Ecto neural progenitor cell (in vitro differentiated cells): ENCODE data around the gene ZKSCAN4.

Experiments
- DNase-seq: peaks from one replicate; pipeline ENCODE4 v3.0.0-alpha.2; 2018; ENCODE audit warnings: low spot score

The ZKSCAN4 gene

DNA sequence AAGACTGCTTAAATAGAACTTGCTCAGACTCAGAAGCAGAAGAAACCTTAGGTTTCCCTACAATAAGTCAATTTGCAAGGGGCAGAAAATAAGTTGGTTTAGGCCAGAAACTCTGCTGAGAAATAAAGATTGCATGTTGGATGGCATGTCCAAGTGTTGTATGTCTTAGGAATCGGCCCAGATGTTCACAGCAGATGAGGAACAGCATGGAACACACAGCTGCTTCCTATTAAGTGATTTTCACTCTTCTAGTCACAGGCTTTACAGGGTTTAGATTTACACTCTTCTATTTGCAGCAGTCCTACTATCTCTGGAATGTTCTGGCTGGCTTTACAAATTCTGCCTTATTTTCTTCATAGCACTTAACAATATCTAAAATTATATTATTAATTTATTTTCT lies 3.2 kb downstream of the ZKSCAN4 start:
- DNase-seq: no peak

DNA sequence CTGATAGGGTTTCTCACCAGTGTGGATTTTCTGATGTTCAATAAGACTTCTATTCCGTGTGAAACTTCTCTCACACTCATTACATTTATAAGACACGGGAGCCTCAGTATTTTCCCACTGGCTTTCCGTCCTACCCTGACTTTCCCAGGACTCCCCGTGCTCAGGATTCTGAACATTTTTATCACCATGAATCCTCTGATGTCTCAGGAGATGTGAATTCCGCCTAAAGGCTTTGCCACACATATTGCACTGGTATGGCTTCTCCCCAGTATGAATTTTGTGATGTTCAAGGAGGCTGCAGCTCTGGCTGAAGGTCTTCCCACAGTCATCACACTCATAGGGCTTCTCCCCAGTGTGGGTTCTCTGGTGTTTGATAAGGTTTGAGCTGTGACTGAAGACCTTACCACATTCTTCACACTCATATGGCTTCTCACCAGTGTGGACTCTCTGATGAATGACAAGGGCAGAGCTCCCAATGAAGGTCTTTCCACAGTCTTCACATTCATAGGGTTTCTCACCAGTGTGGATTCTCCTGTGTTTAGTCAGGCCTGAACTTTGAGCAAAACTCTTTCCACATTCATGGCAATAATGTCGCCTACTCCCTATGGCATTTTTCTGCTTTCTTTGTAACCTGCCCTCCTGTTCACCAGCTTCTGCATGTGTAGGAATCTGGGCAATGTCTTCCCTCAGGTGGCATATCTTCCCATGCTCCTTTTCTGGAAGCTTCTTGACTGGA lies 6.7 kb downstream of the ZKSCAN4 start:
- no peak for DNase-seq

DNA sequence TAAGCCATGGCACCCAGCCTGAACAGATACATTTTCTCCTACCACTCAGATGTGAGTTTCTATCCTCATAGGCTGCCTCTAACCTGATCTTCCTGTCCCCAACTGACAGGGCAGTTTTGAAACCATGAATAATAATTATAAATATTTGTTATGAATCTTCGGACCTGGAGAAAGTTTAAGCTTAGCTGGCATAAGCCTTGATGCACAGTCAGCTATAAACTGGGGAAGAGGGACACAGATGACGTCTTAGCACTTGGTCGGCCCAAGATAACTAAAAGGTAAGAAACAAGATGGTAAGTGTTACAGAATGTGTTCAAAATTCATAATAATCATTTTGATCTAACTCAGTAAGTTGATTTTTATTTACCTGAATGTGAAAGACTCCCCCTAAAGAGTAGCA lies 8.1 kb downstream of the ZKSCAN4 start:
- DNase-seq: no peak

GRCh38 chr6:28240471-28240870 lies 11.6 kb downstream of the ZKSCAN4 start:
- no peak for DNase-seq

DNA sequence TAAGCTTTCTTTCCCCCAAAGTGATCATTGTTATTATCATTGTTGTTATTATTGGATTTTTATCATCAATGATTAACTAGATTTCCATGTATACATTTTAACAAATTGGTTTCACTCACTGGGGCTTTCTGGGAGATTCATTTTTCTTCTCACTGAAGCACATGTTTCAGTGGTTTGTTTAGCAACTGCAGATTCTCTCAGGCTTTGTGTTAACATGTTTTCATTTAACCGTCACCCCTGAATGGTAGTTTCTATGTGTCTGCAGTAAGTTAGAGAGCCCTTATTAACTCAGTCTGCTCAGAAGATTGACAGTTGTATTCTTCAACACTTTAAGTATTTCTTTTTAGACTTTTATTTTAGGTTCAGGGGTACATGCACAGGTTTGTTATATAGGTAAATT lies 12.4 kb downstream of the ZKSCAN4 start:
- DNase-seq: no peak

- DNase-seq: no peak
Observed at GRCh38 chr6:28235912-28236452, 16.1 kb downstream of the ZKSCAN4 start.

GRCh38 chr6:28232785-28233184 lies 19.3 kb downstream of the ZKSCAN4 start:
- no peak for DNase-seq

- DNase-seq: no peak
Observed at GRCh38 chr6:28226460-28226859, 25.6 kb downstream of the ZKSCAN4 start.

DNA sequence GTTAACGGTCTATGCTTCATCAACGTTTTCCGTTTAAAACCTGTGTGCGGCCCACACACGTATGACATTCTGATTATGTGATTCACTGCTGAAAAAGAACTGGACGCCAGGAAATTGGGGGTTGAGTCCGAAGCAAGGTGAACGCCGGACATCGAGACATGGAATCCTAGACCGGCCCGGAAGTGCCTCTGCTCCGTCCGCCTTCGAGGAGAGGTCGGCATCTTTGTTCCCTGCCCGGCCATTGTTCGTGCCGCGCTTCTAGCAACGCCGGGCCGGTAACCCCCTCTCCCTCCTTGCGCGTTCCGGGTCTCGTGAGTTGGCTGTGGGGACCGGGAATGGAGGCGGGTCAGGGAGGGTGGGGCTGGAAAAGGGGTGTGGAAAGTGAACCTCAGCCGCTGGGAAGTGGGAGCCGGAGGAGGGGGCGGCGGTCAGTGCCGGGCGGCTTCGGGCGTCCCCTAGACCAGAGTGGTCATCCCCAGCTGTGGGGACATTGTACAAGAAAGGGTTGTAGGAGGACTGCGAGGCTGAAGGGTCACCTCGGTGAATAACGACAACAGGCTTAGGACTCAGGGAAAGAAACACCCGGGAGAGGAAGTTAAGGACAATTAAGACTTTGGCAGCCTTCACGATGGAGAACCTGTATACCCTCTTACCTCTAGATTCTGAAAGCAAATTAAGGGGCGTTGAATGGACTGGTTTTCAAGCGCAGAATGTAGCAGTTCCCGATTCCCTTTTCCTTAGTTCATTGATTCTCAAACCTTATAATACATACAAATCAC lies 26.8 kb downstream of the ZKSCAN4 start, which contains the start of gene ZSCAN9:
TSS of gene ZSCAN9 (plus strand) at position 220 of the 779 bp plus-strand sequence. CDS start 1,810 bp downstream, outside the sequence.
- DNase-seq: peak; percentile 90

GRCh38 chr6:28224131-28225055 lies 27.7 kb downstream of the ZKSCAN4 start:
- no peak for DNase-seq

GRCh38 chr6:28220257-28221133 lies 31.6 kb downstream of the ZKSCAN4 start:
- no peak for DNase-seq

DNA sequence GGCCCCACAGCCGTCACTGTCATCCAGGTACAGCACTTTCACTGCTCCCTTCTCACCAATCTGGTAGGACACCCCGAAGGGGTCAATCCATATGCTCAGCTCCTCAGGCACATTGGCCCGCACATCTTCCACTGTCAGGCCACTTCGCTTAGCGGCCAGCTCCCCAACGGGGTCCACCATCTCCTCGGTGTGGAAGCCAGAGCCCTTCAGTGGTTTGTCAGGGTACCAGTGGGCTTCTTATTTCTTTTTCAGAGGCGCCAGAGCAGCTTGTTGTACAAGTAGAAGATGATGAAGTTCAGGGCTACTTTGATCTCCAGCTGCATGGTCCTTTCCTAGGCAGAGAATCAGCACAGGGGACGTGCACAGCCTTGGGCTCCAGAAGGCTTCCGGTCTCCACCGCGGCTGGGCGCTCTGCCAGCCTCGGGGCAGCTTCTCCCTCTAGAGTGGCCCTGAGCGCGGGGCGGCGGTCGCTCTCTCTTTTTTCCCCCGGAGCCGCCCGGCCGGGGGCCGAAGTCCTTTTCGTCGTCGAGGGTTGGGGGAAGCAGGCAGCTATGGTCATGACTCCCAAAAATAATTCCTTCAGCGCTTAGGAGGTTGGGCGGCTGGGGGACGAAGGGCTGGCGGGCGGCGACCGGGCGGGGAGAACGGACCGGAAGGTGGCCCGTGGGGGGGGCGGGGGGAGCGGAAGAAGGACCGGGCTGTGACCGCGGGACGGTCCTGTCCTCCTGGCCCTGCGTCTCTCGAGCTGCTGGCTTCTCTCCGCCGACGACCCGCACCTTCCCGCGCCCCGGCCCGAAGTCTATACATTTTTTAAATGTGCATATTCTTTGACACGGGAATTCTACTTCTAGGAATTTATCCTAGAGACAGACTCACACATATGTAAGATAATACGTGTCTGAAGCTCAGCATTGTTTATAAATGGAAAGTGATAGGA lies 33.5 kb downstream of the ZKSCAN4 start:
- peak; percentile 75 for DNase-seq

DNA sequence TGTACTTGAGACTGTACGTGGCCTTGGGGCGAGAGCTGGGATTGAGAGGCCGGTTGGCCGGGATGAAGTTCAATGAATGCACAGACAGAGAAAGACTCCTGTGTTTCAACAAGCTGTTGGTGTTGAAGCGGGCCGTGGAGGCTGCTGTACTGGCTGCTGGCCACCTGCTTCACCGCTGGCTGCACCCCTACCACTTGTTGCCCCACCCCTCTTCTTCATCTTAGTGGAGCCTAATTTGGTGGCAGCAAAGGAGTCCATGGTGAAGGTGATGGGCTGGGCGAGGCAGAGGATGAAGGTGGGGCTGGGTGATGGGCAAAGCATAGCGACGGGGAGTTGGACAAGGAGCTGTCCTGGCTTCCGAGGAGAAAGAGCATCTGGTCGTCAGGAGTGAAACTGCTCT lies 34.2 kb downstream of the ZKSCAN4 start:
- DNase-seq: no peak

- DNase-seq: no peak
Observed at GRCh38 chr6:28215425-28215824, 36.6 kb downstream of the ZKSCAN4 start.

- DNase-seq: no peak
Observed at GRCh38 chr6:28213213-28213523, 38.9 kb downstream of the ZKSCAN4 start.

- DNase-seq: peak; percentile 75
Observed at GRCh38 chr6:28212510-28213212, 39.4 kb downstream of the ZKSCAN4 start.

DNA sequence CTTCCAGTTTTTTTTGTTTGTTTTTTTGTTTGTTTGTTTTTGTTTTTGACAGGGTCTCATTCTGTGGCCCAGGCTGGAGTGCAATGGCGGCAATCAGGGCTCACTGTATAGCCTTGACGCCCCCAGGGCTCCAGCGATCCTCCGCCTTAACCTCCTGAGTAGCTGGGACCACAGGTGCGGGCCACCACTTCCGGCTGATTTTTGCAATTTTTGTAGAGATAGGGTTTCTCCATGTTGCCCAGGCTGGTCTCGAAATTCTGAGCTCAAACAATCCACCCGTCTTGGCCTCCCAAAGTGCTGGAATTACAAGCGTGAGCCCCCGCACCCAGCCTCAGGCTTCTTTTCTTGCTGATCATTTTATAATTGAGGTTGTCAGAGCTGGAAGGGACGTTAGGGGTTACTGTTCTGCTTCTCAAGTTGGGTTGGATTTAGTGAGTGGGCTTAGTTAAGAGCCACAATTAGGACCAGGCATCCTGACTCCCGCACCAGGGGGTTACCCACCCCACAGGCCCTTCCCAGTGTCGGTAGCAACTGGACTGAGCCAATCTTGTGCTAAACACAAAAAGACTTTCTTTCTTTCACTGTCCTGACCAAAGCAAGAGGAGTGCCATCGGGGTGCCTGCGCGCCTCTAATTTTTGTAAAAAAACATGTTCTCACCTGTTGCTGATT lies 40.1 kb downstream of the ZKSCAN4 start:
- DNase-seq: peak; percentile 54

DNA sequence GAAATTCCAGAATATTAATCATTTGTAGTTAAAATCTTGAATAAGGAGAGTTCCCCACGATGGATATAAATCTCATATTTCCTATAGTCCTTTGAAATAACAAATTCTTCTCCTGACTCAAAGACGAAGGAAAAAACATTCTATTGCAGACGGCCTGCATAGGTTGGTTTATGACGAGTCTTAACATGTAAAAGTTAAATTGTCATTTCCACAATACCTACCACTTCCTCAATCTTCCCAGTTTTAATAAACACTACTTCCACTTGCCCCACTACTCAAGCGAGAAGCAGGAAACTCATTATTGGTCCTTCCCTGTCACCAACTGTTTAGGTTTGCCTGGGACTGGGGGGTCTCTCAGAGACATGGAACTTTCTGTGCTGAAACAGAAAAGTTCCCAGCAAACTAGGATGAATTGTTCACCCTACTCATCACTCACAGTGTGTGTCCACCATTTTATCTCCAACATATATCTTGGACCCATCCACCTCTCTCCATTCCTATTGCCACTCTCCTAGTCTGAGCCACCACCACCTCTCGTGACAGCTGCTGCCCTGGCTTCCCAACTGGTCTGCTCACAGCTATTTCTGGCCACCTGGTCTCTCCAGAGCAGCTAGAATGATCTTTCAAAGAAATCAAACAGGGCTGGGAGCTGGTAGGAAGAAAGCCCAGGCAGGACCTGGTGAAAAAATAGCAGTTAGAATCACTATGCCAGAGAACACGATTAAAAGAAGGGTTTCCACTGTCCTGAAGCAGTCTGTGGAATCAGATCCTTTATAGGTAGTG lies 42.1 kb downstream of the ZKSCAN4 start:
- no peak for DNase-seq
